HL-60/S4 treated with phorbol 12-myristate 13-acetate at 8.2 ng/mL for 4 days and 3 days (cell line): Measurements from ENCODE around the gene PRKCQ.

Source experiments
- in situ Hi-C: fragments of 300-500 bp; cut with MboI; formaldehyde crosslinking; loops from 2 replicates; pipeline ENCODE4 v1.15.0; 2022; ENCODE audit warnings: low sequenced_read_pairs

The PRKCQ gene

DNA sequence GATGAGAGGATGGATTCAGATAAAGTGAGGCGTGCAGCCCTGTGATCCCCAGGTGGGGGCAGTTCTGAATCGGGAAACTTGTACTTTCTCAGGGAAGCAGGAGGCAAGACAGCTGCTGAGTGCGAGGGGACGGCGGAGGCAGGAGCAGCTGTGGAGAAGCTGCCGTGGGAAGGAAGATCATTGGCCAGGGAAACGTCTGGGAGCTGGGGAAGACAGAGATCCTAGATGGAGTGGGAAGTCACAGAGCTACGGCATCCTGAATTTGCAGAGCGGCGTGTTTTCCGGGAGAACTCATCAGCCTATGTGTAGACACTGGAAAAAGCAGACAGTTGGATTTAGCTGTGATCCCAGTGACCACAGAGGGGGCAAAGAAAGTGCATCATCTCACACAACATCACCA lies 9.2 kb downstream of the PRKCQ start:
- in situ Hi-C loops = no loop called here

DNA sequence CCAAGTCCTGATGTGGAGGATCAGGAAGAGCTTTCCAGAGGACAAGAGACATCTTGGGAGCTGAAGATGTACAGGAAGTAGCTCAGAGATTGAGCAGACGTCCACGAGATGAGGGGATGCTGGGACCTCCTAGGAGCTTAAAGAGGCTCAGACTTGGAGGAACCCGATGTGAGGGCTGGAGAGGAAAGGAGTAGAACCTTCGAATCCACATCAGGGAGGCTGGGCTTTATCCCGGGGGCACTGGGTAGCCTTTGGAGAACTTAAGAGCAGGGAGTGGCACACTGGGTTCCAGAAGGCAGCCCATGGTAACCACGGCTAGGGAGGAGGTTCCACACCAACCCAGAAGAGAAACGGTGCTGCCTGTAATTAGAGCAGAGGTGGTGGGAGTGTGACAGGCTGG lies 10.8 kb downstream of the PRKCQ start:
- in situ Hi-C loops = no loop called here

DNA sequence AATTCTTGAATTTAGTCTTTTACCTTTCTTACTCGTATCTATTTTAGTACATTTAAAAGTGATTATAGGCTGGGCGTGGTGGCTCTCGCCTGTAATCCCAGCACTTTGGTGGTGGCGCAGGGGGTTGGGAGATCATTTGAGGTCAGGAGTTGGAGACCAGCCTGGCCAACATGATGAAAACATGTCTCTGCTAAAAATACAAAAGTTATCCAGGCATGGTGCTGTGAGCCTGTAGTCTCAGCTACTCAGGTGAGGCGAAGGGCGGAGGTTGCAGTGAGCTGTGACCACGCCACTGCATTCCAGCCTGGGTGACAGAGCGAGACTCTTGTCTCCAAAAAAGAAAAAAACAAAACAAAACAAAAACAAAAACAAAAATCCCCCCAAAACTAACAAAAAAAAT lies 12.2 kb downstream of the PRKCQ start:
- in situ Hi-C loops = no loop called here

DNA sequence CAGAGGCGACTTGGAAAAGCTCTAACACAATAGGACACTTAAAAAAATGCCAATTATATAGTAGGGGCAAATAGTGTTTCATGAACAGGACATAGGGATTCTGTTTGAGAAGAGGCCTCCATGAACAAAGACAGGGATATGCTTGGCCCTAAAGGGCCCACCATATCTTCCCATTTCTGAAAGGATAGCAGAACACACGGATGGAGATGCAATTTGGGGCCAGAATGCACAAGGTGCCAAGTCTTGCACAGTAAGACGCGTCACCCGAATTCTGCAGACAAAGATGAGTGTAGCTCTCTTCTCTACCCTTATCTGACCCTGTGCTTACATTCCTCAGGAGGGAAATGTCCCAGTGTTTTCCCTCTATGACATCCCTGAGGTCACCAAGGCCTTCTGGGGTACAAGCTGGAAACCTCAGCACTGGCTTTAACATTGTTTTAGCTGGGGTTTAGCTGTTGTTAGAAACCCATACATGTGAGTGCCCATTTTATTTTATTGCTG lies 12.8 kb downstream of the PRKCQ start:
- in situ Hi-C loops = no loop called here

DNA sequence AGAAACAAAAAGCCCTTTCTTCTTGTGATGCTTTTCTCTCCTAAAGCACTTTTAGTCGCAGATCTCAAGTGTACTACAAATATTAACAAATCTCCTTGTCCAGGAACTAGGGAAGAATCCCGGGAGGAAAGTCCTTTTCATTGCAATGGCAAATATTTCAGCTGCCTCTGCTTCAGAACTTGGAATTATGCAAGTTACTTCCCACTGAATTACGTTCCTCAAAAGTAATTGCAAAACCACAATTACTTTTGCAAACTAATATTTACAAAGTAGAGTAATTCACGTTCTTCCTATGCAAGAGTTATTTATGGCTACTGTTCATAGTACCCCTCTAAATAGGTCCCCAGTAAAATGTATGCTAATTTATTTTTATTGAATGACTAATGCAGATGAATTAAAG lies 14.5 kb downstream of the PRKCQ start:
- in situ Hi-C loops = no loop called here

DNA sequence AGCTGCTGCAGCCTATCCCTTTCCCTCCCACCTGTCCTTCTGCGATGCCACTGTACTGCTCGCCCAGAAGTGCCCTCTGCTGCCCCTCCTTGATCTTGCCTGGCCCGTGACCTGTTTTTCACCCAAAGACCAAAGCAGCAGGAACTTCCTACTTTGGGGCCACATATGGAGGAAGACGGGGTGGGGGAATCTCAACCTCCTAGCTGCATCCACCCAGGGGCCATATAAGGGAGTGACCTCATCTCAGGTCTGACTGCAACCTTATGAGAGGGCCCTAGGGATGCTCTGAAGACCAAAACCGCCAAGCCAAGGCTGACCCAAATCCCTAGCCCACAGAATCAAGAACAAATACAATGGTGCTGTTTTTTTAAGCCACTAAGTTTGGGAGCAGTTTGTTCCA lies 15.7 kb downstream of the PRKCQ start:
- in situ Hi-C loops = no loop called here

DNA sequence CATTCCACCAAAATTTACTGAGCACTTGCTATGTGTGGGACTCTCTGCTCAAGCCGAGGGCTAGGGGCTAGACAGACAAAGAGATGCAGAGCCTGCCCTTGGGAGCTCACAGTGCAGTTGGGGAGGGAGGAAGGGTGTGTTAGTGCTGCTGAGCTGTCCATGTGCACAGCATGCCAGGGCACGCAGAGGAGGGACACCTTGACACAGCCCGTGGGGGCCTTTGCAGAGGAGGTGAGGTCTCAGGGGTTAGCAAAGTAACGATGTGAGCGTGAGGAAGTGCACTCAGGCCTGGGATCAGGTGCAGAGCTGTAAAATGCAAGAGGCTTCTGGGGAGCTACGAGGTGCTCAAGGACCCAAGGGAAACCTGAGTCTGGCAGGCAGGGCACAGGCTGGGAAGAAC lies 16.3 kb downstream of the PRKCQ start:
- in situ Hi-C loops = no loop called here

DNA sequence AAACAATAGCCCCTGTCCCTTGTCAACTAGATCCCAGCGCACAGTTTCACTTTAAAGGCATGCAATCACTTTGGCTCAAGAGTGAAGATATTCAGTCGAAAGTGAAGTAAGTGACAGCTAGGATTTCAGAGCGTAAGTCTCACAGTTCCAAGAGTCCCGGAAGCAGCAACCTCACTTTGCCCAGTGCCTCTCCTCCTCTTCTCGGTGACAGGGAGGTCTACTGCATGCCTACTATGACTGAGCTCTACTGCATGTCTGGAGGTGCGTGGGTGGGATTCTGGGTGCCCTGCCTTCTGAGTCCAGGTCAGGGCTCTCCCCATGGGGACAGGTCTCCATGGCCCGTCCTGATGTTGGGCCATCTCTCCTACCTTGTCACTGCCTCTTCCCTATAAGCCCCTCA lies 17.0 kb downstream of the PRKCQ start:
- in situ Hi-C loops = no loop called here

DNA sequence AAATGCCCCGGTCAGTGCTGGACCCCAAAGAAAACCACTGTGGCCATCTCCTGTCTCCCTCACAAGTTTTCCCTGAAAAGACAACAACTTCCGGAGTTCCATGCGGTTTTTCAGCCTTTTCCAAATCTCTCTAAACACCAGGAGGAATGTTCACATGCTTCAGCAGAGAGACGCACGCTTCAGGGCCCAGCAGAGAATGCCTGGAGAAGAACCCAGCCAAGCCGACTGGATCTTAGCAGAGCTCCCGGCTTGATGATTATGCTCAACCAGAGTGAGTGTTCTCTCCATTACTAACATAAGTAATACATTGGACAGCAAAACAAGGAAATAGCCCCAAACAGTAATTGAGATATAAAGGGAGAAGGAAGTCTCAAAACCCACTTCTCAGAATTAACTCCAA lies 17.9 kb downstream of the PRKCQ start:
- in situ Hi-C loops = no loop called here

DNA sequence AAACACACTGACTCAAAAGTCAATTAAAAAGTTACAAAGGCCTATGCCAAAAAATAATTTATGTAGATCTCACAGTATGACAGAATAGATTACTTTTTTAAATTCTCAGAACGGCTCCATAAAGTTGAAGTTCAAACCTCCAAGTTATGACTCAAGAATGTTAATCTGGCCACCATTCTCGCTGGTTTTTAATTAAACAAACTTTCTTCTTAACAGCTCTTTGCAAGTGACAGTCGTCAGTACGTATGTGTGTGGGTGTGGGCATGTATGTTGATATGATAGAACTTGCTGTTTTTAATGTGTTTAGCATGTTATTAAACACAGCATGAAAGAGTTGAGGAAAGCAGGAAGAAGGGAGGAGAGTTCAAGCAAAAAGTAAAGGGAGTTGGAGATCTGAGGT lies 18.5 kb downstream of the PRKCQ start:
- in situ Hi-C loops = no loop called here

DNA sequence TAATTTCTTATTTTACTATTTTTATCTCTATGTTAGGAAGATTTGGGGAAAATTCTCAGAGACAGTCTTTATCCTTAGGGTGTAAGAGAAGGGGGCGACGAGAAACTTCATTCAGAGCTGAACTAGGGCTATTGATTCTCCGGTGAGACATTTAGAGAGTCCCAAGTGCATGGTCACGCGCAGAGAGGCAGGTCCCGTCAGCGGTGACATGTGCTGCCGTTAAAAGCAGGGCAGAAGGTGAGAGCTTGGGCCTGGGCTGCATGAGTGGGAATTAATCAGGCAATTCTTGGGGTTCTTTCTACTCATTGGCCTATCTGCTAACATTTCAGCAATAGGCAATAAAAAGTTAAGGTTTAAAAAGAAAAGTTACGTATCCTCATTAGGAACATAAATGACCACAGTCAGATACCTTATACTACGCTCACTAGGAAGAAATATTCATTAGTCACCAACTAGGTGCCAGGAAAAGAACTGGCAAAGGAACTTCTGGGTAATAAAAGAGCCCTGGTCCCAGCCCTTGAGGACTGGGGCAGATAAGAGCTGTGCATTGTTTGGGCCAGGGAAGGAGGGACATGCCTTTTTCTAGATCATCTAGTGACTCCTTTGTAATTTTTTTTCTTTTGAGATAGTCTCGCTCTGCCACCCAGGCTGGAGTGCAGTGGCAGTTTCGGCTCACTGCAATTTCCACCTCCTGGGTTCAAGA lies 21.2 kb downstream of the PRKCQ start:
- in situ Hi-C loops = no loop called here

DNA sequence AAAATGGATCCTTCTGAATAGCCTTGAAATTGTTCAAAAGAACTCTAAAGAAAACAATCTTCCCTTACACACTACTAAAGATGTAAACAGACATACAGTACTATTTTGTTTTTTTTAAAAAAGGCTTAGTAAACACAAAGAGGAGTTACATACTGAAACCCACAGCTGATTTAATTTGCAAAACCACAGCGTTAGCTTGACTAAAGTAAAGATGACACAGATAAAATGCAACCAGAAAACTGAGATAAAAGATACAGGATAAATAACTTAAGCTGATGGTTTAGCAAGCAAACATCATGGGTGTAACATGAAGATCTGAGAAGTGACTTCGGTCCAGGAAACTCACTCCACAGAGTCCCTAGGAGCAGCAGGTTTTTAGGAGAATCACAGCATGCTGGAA lies 21.8 kb downstream of the PRKCQ start:
- in situ Hi-C loops = no loop called here

DNA sequence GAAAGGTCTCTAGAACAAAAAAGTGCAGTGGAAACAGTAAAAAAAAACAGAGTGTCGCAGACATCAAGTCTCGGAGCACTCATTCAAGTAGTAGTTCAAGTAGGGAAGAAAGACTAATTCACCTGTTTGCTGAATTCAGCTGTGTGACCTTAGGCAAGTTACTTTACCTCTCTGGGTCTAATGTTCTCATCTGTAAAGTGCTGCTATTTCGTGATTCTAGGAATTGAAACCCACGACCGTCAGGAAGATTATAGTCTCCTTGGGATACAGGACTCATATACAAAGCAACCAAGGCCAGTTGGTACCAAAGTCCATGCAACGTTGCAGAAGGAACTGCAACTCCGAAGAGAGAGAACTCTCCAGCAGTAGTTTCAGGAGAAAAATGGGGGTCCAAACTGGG lies 26.1 kb downstream of the PRKCQ start:
- in situ Hi-C loops = no loop called here

DNA sequence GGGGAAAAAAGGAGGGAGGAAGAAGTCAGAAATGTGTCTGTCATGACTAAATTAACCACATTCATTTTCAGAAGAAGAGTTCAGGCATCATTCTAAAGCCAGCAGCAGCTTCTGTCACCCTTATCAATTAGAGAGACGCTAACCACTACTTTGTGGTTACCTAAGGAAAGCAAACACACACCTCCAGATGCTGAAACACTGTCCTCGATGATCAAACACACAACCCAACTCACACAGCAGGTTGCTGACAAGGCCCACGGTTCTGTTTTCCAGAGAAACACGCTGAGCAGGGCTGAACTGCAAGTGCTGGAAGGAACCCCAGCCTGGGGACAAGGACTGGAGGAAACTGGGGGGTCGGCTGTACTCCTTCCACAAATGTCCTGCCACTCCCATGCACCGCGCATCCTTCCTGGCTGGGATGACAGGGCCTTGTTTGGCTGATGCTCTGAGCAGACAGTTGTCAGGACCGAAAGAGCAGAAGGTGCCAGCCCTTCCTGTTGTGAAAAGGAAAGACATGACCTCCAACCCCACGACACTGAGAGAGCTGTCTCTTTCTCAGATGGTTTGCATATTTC lies 36.6 kb downstream of the PRKCQ start:
- in situ Hi-C loops = no loop called here

DNA sequence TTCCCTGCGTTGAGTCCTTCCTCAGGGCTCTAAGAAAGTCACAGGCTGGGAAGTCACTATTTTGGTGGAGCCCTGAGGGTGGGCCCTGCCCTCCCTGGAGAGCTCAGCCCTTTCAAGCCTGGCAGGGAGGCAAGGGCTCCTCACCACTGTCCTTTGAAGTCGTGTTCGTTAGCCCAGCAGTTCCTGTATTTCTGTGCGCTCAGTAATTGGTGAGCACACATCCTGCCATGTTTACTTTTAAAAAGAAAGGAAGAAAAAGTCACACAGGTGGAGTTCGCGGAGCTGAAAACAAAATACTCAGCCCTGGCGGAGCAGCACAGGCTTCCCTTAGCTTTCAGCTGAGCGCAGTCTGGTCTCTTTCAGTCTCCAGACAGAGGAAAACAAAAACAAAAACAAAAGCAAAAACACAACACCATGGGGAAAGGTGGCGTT lies 37.1 kb downstream of the PRKCQ start:
- in situ Hi-C loops = no loop called here

DNA sequence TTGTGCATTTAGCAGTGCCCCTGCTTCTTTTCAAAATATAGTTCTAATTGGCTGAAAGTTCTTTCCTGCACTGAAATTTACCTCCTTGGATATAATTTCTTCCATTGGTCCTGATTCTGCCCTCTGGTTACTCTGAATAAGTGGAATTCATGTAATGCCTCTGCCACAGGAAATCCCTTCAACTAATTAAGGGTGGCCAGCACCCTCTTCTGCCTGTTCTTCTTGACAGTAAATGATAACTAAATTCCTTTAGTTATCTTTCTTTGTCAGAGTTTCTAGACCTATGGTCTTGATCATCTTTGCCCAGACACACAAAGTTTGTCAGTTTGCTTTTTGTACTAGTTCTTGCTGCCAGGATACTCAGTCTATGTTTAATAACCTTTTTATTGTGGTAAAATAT lies 40.2 kb downstream of the PRKCQ start:
- in situ Hi-C loops = no loop called here

DNA sequence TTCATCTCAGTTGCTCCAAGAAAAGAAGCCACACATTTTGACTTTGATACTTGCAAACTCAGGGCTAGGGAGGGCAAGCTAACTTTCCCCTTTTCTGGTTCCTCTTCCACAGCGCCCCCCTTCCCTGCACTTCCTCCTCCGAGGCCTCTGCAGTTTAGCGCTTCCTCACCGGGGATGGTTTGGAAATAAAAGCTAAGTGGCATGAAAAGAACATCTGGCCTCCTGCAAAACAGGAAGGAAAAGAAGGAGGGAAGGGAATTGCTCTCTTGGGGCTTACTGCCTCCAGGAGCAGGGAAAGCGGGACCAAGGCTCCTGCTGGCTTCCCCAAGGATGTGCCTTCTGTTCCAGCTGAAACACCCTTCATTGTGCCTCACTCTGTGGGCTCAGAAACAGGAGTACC lies 42.3 kb downstream of the PRKCQ start:
- in situ Hi-C loops = no loop called here

DNA sequence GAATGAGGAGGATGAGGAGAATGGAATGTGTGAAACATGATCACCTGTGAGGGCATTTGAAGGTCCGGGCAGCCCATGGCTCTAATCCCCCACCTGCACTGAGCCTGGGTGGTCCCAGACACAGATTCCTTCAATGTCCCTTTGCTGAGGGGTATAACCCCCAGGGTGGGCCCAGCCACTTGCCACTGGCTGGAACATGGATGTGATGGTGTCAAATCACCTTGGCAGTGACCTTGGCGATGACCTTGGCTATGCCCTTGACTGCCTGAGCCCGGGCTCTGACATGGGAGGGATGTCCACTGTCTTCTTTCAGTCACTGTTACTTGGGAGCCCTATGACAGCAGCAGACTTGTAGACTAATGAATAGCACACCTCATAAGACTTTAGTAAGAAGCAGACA lies 44.0 kb downstream of the PRKCQ start:
- in situ Hi-C loops = no loop called here

DNA sequence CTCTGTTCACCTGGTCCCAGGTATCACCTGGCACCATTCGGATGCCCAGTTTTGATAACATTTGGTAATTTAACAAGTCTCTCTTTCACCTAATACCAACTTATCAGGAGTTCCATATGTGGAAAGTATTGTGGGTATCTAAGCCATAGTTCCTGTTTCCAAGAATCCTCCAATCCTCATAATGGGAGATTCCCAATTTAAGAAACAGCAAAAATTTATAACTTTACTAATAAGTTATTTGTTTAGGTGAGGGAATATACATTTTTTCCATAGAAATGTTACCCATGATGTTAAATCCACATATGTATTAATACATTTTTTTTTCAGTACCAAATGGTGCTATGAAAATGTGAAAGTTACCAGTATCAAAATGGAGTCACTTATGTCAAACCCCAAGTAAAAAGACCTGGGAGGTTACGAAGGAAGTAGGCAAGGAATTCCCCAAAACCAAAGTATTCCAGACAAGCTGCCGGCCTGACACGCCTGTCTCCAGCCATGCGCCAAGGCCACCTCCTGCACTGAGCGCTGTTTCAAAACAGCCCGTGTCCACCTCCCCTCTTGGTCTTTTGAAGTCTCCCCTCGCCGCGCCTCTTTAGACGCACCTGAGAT lies 44.8 kb downstream of the PRKCQ start:
- in situ Hi-C loops = no loop called here

DNA sequence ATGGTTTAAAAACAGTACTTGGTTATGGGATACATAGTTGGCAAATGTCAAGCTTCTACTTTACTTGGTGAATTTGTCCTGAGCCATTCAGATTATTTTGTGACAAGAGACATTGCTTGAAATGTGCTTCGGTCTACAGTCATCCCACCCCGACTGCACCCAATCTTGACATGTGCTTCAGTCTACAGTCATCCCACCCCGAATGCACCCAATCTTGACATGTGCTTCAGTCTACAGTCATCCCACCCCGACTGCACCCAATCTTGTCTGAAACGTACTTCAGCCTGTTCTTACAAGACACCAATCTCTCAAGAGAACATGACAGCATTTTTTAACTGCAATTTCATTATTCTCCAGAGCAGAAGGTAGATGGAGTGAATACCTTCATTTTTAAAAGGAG lies 47.8 kb downstream of the PRKCQ start:
- in situ Hi-C loops = no loop called here

DNA sequence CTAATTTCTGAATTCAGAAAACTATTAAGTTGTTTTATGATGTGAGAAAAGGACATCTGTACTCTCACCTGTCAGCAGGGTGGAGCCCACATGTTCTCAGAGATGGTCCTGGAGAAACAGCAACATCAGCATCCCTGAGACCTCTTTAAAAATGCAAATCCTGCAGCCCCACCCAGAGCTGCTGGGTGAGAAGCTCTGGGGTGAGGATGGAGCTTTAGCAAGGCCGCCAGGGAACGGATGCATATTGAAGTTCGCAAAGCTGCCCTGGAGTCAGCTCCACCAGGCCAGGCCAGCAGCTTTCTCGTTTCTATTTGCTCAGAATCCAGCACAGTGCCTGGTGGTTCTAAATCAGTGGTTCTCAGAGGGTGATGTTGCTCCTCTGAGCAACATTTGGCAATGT lies 49.1 kb downstream of the PRKCQ start:
- in situ Hi-C loops = no loop called here

DNA sequence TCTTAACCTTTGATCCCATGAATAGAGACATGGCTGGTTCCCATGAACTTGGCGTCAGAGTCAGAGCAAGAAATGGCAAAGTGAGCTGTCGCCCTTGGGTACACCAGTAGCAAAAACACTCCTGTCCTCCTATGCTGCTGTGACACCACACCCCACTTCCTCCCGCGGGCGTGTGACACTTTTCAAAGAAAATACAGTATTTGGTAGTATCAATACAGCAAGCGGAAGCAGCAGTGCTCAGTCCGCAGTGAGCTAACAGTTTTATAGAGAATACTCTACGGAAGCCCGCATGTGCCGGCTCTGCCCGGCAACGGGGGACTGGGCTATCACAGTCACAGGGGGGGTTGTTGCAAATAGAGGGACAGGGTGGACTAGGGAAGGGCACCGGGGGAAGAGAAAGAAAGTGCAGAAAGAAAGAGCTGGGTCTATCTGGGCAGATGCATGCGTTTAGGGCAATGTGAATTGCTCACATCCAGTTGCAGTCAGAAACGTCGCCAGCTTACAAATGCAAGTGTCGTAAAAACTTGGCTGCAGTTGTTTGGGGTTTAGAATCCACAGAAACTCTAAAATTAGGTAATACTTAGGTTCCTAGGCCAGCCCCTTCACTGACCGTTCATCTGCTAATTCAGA lies 49.8 kb downstream of the PRKCQ start:
- in situ Hi-C loops = no loop called here
